GM12878 (cell line): ENCODE data around the gene KRI1. TPM values are rescaled to one million over a fixed set of nuclear protein-coding genes. Genes with fewer than 3 reads are reported as not detected.

Experiments
- ATAC-seq: fragments of 200-7000 bp; cut with Tn5 transposase; 3 replicates; pipeline ENCODE4 v1.9.1; 2020; ENCODE audit warnings: mild to moderate bottlenecking, moderate library complexity
- BruUV-seq: library from RNA; stranded (reverse); fragments of 400-500 nt; replicated peaks from 2 replicates; lab custom pipeline; 2021; lab: Mats Ljungman, UMichigan
- CTCF ChIA-PET: fragments of 300-600 bp; sonication (Branson Sonifier 250); formaldehyde crosslinking; extraction: SDS; loops from one replicate; lab custom pipeline; 2021; ENCODE audit warnings: inconsistent platforms; lab: Yijun Ruan, JAX
- POLR2A ChIA-PET: fragments of 350-600 bp; formaldehyde crosslinking; extraction: SDS; loops from one replicate; lab custom pipeline; 2021; ENCODE audit warnings: inconsistent platforms; lab: Charles Lee
- RAD21 ChIA-PET: fragments of 300-600 bp; sonication (Branson Sonifier 250); formaldehyde crosslinking; loops from one replicate; lab custom pipeline; 2023; ENCODE audit warnings: antibody characterized with exemption; ENCODE audit not compliant: unreplicated experiment; lab: Charles Lee
- SMC1A ChIA-PET: fragments of 300-600 bp; sonication (Branson Sonifier 250); formaldehyde crosslinking; loops from one replicate; lab custom pipeline; 2023; ENCODE audit not compliant: unreplicated experiment, uncharacterized antibody; lab: Charles Lee
- DNase-seq: peaks from one replicate; pipeline ENCODE4 v3.0.0-alpha.2; 2011; ENCODE audit warnings: low read depth, low spot score
- FAIRE-seq: peaks from 3 replicates; lab custom pipeline; 2011; peaks lifted over from hg19 to GRCh38; lab: Jason Lieb, UNC
- H2AFZ ChIP-seq: 2 replicates; pipeline ENCODE4 v1.6.0; 2011; ENCODE audit warnings: low read depth, low read length, control low read depth; ENCODE audit not compliant: control insufficient read depth
- H3K27ac ChIP-seq: 2 replicates; pipeline ENCODE4 v1.5.1; 2011; ENCODE audit warnings: control low read depth; ENCODE audit not compliant: control insufficient read depth, insufficient read depth
- H3K27me3 ChIP-seq, 2 experiments: replicated peaks in 1 of 2; 2 replicates each; pipeline versions ENCODE4 v1.6.0 to v1.6.1; 2011; ENCODE audit warnings: low read length in 1 of 2; ENCODE audit not compliant: control insufficient read depth in 2 of 2, insufficient read depth in 2 of 2
- H3K36me3 ChIP-seq, 2 experiments: 2 replicates each; pipeline ENCODE4 v1.5.1; 2011; ENCODE audit warnings: low read length in 1 of 2; ENCODE audit not compliant: control insufficient read depth in 2 of 2, insufficient read depth in 2 of 2
- H3K4me1 ChIP-seq: 2 replicates; pipeline ENCODE4 v1.6.1; 2011; ENCODE audit warnings: mild to moderate bottlenecking, low read length, moderate library complexity, mixed read lengths; ENCODE audit not compliant: control insufficient read depth, insufficient read depth
- H3K4me2 ChIP-seq: 2 replicates; pipeline ENCODE4 v1.6.0; 2011; ENCODE audit warnings: control low read depth; ENCODE audit not compliant: control insufficient read depth, insufficient read depth
- H3K4me3 ChIP-seq: fragments of 200-600 bp; sonication (generic); 2 replicates; pipeline ENCODE4 v1.5.1; 2016
- H3K79me2 ChIP-seq: 2 replicates; pipeline ENCODE4 v1.6.0; 2011; ENCODE audit warnings: low read length; ENCODE audit not compliant: control insufficient read depth, insufficient read depth
- H3K9ac ChIP-seq: 2 replicates; pipeline ENCODE4 v1.8.0; 2011; ENCODE audit warnings: low read length, control low read depth, mixed read lengths; ENCODE audit not compliant: control insufficient read depth, insufficient read depth
- H3K9me3 ChIP-seq: replicated peaks from 3 replicates; pipeline ENCODE4 v1.5.1; 2011; ENCODE audit warnings: mild to moderate bottlenecking, low read length; ENCODE audit not compliant: control insufficient read depth, insufficient read depth
- H4K20me1 ChIP-seq: 2 replicates; pipeline ENCODE4 v1.6.0; 2011; ENCODE audit not compliant: control insufficient read depth, insufficient read depth
- BCLAF1 ChIP-seq: fragments of 450-650 bp; IDR thresholded peaks from 2 replicates; pipeline ENCODE4 v1.6.1; 2017; ENCODE audit warnings: antibody characterized with exemption, mild to moderate bottlenecking, moderate library complexity
- ELK1 ChIP-seq: IDR thresholded peaks from 2 replicates; pipeline ENCODE4 v1.6.1; 2012; ENCODE audit warnings: low read depth, low read length, improper control_type of control experiment
- PRDM15 ChIP-seq: fragments of 450-650 bp; formaldehyde crosslinking; IDR thresholded peaks from 2 replicates; pipeline ENCODE4 v1.4.0; 2020; ENCODE audit warnings: mild to moderate bottlenecking, moderate library complexity
- SKIL ChIP-seq: fragments of 450-650 bp; IDR thresholded peaks from 2 replicates; pipeline ENCODE4 v1.6.1; 2017; ENCODE audit warnings: mild to moderate bottlenecking, low read depth, inconsistent platforms; ENCODE audit not compliant: poor library complexity, severe bottlenecking
- ZBTB40 ChIP-seq: fragments of 450-650 bp; IDR thresholded peaks from 2 replicates; pipeline ENCODE4 v1.6.1; 2016; ENCODE audit warnings: mild to moderate bottlenecking, moderate library complexity, borderline replicate concordance
- WGBS: methylation state at CpG from one replicate; pipeline ENCODE4 v1.1.6; 2016; ENCODE audit warnings: low lambda C conversion rate; ENCODE audit not compliant: insufficient replicate concordance, insufficient coverage; ENCODE audit errors: missing lambda C conversion rate; 5-methylcytosine and 5-hydroxymethylcytosine counted together
- in situ Hi-C: fragments of 300-500 bp; cut with MboI; formaldehyde crosslinking; loops from 9 replicates; pipeline ENCODE4 v1.14.3; 2018; ENCODE audit warnings: mixed read lengths
- intact Hi-C: fragments of 100-400 bp; cut with micrococcal nuclease; formaldehyde crosslinking; loops from one replicate; pipeline ENCODE4 v1.14.2; 2022; ENCODE audit not compliant: unreplicated experiment
- polyA plus RNA-seq, 11 experiments: library from polyadenylated mRNA; depleted of rRNA in 4 of 11; unstranded in 6 of 11; stranded (reverse) in 5 of 11; fragments of >200 nt; fragmentation: Nextera tagmentation in 4 of 11; fragmentation: Illumina TruSeq in 1 of 11; extraction: Ambion mirVana in 4 of 11; extraction: Trizol in 1 of 11; gene quantifications; 1 replicate in 1 of 11; 2 replicates in 10 of 11; pipeline versions ENCODE4 v1.2.1 to v1.2.3, GENCODE V29; 2011 to 2016; ENCODE audit warnings: inconsistent platforms in 2 of 11, missing spikeins in 2 of 11, low read depth in 1 of 11
- total RNA-seq, 4 experiments: library from RNA; depleted of rRNA in 3 of 4; stranded (reverse); fragments of >200 nt in 3 of 4; fragmentation: Illumina TruSeq in 1 of 4; extraction: Trizol in 1 of 4; gene quantifications; 2 replicates each; pipeline versions ENCODE4 v1.2.1 to v1.2.3, GENCODE V29; 2013 to 2021

Gene KRI1
- total and polyA plus RNA-seq, 10 of the 15 experiments (the other 5 are each of a cell fraction or from before 2014, with no cell fraction given) = 0.98 to 42.5 (median 24.7) TPM

- H3K4me3 ChIP-seq = no peak overlapping the region
- intact Hi-C loops = no loop called here
- POLR2A ChIA-PET = interaction anchor here (0.6 kb wide), 1 partner anchor 62 kb away, joined by 4 read pairs; no protein-coding TSS in a partner anchor
- no TSS peak for BruUV-seq
- no peaks in the 10 kb centered on the region; the same call in 2 of the 3 replicates for H3K9me3 ChIP-seq
- RAD21 ChIA-PET = no interaction called here
- CTCF ChIA-PET = interaction anchor here (1.0 to 1.4 kb wide), 2 partner anchors 18 to 24 kb away, joined by 3 read pairs; no protein-coding TSS in a partner anchor
- H3K4me2 ChIP-seq = no peak overlapping the region
- H3K79me2 ChIP-seq = peaks cover 11% of the 10 kb centered on the region
- H3K27ac ChIP-seq = no peak overlapping the region
- H3K9ac ChIP-seq = no peak overlapping the region
- in situ Hi-C loops = no loop called here
- FAIRE-seq (no peak), DNase-seq (no peak), ATAC-seq (no peak)
- no peaks in the 10 kb centered on the region for H4K20me1 ChIP-seq
- SMC1A ChIA-PET = interaction anchor here (1.2 kb wide), 1 partner anchor 12 kb away, joined by 3 read pairs; no protein-coding TSS in a partner anchor
- peaks cover 18 to 20% of the 10 kb centered on the region in 2 experiments for H3K36me3 ChIP-seq
- no peak overlapping the region for H2AFZ ChIP-seq
- 93% methylated on average over 18 of the region's 18 CpGs for WGBS
- H3K4me1 ChIP-seq = peaks cover 37% of the 10 kb centered on the region
- H3K27me3 ChIP-seq = no peaks in the 10 kb centered on the region
- TF ChIP-seq BCLAF1 (no peak), PRDM15 (CRISPR knock-in tag) (no peak), SKIL (no peak), ELK1 (no peak), ZBTB40 (no peak)
These were observed 17.0 kb downstream of the KRI1 start for GRCh38 chr19:10548746-10549276.
